Measurements from ENCODE around the gene FOXC2. TPM values are rescaled to one million over a fixed set of nuclear protein-coding genes. Genes with fewer than 3 reads are reported as not detected.
A peak's percentile ranks its signal among the peaks of the same experiment; 100 is the strongest.

Gene FOXC2
- polyA plus RNA-seq, 3 donors: not detected

DNA sequence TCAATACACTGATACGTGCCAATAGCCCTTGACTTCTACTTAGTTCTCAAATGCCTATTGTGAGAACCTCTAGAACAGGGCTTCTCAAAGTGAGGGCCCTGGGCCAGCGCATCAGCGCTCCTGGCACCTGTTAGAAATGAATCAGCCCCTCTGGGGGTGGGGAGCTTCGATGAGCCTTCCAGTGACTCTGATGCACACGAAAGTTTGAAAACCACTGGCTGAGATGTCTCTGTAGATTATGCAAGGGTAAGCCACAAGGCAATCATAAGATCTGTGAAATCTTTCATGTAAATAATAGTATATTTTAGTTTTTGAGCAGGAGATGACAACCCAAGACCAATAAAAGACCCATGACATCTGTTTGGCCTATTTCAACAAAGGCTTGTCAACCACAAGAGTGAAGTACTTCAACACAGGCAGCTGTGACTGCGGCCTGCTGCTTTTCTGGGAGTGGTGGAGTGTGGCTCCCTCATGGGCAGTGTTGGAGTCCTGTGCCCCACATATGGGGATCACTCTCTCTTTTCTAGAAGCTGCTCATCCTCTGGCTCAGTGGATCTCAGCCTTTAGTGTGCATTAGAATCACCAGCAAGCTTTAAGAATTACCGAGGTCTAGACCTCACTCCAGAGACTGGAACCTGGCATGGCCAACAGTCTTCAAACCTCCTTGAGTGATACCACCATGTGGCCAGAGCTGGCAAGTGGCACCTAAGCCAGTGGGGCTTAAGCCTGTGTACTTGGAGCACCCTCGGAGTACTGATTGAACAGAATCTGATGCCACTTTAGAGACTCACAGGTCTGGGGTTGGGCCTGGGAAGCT, 17.3 kb upstream of the FOXC2 start:
- H3K9me3 Mint-ChIP-seq: peaks cover 0 to 5% (median 0%) of the 10 kb centered on the region in 7 donors
- Histone ChIP-seq H3K9me3 (replicated peaks in 1 of 2; ENCODE audit: control insufficient read depth in 1 of 2, insufficient read depth in 1 of 2, low read length in 2 of 2) (no peaks in the 10 kb centered on the region), H3K9ac (ENCODE audit: insufficient read depth, low read length, poor library complexity, severe bottlenecking) (no peak overlapping the region), H3K27ac (ENCODE audit: low read depth in 1 of 2, low read length in 2 of 2) (no peak overlapping the region), H3K79me2 (ENCODE audit: insufficient read depth, low read length) (peaks cover 4% of the 10 kb centered on the region), H3K4me3 (replicated peaks in 1 of 3; ENCODE audit: low read depth in 2 of 3, low read length in 3 of 3) (no peak overlapping the region), H3K36me3 (replicated peaks in 1 of 2; ENCODE audit: control insufficient read depth in 1 of 2, insufficient read depth in 2 of 2, low read length in 2 of 2) (peaks cover 46 to 79% of the 10 kb centered on the region in 2 donors), H3K4me2 (replicated peaks; ENCODE audit: extremely low read depth, low read length, poor library complexity, severe bottlenecking) (no peak overlapping the region), H2AFZ (ENCODE audit: insufficient read depth, low read depth, low read length, poor library complexity, severe bottlenecking) (no peak overlapping the region), H3K27me3 (ENCODE audit: control insufficient read depth in 2 of 2, insufficient read depth in 2 of 2, low read length in 2 of 2) (no peaks in the 10 kb centered on the region), H3K4me1 (ENCODE audit: control insufficient read depth in 1 of 2, insufficient read depth in 2 of 2, low read length in 2 of 2) (peaks cover 2 to 3% of the 10 kb centered on the region in 2 donors), H4K20me1 (ENCODE audit: insufficient read depth, low read length) (no peaks in the 10 kb centered on the region)
- TF ChIP-seq, protein P1, sequence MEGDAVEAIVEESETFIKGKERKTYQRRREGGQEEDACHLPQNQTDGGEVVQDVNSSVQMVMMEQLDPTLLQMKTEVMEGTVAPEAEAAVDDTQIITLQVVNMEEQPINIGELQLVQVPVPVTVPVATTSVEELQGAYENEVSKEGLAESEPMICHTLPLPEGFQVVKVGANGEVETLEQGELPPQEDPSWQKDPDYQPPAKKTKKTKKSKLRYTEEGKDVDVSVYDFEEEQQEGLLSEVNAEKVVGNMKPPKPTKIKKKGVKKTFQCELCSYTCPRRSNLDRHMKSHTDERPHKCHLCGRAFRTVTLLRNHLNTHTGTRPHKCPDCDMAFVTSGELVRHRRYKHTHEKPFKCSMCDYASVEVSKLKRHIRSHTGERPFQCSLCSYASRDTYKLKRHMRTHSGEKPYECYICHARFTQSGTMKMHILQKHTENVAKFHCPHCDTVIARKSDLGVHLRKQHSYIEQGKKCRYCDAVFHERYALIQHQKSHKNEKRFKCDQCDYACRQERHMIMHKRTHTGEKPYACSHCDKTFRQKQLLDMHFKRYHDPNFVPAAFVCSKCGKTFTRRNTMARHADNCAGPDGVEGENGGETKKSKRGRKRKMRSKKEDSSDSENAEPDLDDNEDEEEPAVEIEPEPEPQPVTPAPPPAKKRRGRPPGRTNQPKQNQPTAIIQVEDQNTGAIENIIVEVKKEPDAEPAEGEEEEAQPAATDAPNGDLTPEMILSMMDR (IDR thresholded peaks at IDR 0.05): no peak
- H3K4me3 Mint-ChIP-seq: no peak overlapping the region
- H3K27me3 Mint-ChIP-seq (ENCODE audit: low read depth in 3 of 3): peaks cover 0 to 2% (median 0%) of the 10 kb centered on the region in 3 donors
- DNase-seq: no peak
- H3K27ac Mint-ChIP-seq: peak overlapping the region in 1 of 7 donors; percentile 23
- intact Hi-C loops (cut with micrococcal nuclease): no loop called here
- 97% methylated on average over 5 of the region's 8 CpGs for WGBS (ENCODE audit: insufficient coverage)
- H3K4me1 Mint-ChIP-seq: peaks cover 5% of the 10 kb centered on the region
- peaks cover 63 to 66% of the 10 kb centered on the region in 2 donors for H3K36me3 Mint-ChIP-seq

DNA sequence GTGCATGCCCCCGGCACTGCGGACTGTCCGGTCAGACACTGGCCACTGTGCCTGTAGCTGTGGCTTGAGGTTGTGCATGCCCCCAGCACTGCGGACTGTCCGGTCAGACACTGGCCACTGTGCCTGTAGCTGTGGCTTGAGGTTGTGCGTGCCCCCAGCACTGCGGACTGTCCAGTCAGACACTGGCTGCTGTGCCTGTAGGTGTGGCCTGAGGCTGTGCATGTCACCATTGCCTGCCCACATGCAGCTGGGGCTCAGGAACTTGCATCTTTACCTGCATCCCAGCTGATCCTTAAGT, 16.8 kb upstream of the FOXC2 start:
- H3K27me3 ChIP-seq (ENCODE audit: control insufficient read depth in 2 of 2, insufficient read depth in 2 of 2, low read length in 2 of 2): no peaks in the 10 kb centered on the region
- TF ChIP-seq, protein P1 (IDR thresholded peaks at IDR 0.05): no peak
- intact Hi-C loops (cut with micrococcal nuclease): no loop called here
- H3K36me3 ChIP-seq (replicated peaks in 1 of 2; ENCODE audit: control insufficient read depth in 1 of 2, insufficient read depth in 2 of 2, low read length in 2 of 2): peaks cover 46 to 75% of the 10 kb centered on the region in 2 donors
- Mint-ChIP-seq H3K9me3 (peaks cover 0 to 5% (median 0%) of the 10 kb centered on the region in 7 donors), H3K27me3 (ENCODE audit: low read depth in 3 of 3) (peaks cover 0 to 2% (median under 1%) of the 10 kb centered on the region in 3 donors), H3K4me1 (peaks cover 8% of the 10 kb centered on the region), H3K27ac (no peak overlapping the region), H3K36me3 (peaks cover 59 to 61% of the 10 kb centered on the region in 2 donors), H3K4me3 (no peak overlapping the region)
- peaks cover 10% of the 10 kb centered on the region for H3K79me2 ChIP-seq (ENCODE audit: insufficient read depth, low read length)
- H3K4me1 ChIP-seq (ENCODE audit: control insufficient read depth in 1 of 2, insufficient read depth in 2 of 2, low read length in 2 of 2): peaks cover 7 to 8% of the 10 kb centered on the region in 2 donors
- no peak overlapping the region for H3K4me2 ChIP-seq (replicated peaks; ENCODE audit: extremely low read depth, low read length, poor library complexity, severe bottlenecking)
- no peak overlapping the region for H2AFZ ChIP-seq (ENCODE audit: insufficient read depth, low read depth, low read length, poor library complexity, severe bottlenecking)
- no peak overlapping the region for H3K4me3 ChIP-seq (replicated peaks in 1 of 3; ENCODE audit: low read depth in 2 of 3, low read length in 3 of 3)
- no peaks in the 10 kb centered on the region for H3K9me3 ChIP-seq (replicated peaks in 1 of 2; ENCODE audit: control insufficient read depth in 1 of 2, insufficient read depth in 1 of 2, low read length in 2 of 2)
- H4K20me1 ChIP-seq (ENCODE audit: insufficient read depth, low read length): no peaks in the 10 kb centered on the region
- 99% methylated on average over 6 of the region's 7 CpGs for WGBS (ENCODE audit: insufficient coverage)
- no peak overlapping the region for H3K9ac ChIP-seq (ENCODE audit: insufficient read depth, low read length, poor library complexity, severe bottlenecking)
- no peak for DNase-seq
- no peak overlapping the region for H3K27ac ChIP-seq (ENCODE audit: low read depth in 1 of 2, low read length in 2 of 2)

Data from CD14-positive monocyte (primary cell).